Measurements from ENCODE around the gene KCNAB3. TPM values are rescaled to one million over a fixed set of nuclear protein-coding genes. Genes with fewer than 3 reads are reported as not detected.

The KCNAB3 gene
- total RNA-seq, 4 donors from 2014 or later = 0.10 to 0.49 (median 0.24) TPM

DNA sequence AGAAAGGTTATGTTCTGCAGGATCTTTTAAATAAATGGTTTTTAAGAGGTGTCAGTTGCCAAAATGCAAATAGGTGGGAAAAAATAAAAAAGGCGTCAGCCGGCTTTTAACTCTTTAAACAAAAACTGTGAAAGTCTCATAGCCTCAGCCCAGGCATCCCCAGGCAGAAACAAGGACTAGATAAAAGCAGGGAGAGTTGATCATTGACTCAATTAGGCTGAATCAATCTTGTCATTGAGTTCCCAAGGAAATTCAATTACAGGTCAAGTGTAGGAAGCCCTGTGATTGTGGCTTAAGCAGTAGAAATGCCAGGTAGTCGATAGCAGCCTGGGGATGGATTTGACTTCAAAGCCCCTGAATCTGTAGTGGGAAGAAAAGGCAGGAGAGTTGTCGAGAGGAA lies 42.0 kb upstream of the KCNAB3 start:
- 73 to 75% methylated on average over 4 of the region's 4 CpGs for WGBS, 2 donors
- DNase-seq (ENCODE audit: low spot score in 2 of 2) = no peak
- intact Hi-C loops (cut with DNase I; ENCODE audit: low total_unique reads) = no loop called here
- TF ChIP-seq POLR2A (IDR thresholded peaks at IDR 0.05) = no peak
- TF ChIP-seq, protein P1, sequence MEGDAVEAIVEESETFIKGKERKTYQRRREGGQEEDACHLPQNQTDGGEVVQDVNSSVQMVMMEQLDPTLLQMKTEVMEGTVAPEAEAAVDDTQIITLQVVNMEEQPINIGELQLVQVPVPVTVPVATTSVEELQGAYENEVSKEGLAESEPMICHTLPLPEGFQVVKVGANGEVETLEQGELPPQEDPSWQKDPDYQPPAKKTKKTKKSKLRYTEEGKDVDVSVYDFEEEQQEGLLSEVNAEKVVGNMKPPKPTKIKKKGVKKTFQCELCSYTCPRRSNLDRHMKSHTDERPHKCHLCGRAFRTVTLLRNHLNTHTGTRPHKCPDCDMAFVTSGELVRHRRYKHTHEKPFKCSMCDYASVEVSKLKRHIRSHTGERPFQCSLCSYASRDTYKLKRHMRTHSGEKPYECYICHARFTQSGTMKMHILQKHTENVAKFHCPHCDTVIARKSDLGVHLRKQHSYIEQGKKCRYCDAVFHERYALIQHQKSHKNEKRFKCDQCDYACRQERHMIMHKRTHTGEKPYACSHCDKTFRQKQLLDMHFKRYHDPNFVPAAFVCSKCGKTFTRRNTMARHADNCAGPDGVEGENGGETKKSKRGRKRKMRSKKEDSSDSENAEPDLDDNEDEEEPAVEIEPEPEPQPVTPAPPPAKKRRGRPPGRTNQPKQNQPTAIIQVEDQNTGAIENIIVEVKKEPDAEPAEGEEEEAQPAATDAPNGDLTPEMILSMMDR (IDR thresholded peaks at IDR 0.05) = no peak
- no peak overlapping the region for H3K4me3 ChIP-seq (ENCODE audit: low read depth, poor library complexity, severe bottlenecking)

DNA sequence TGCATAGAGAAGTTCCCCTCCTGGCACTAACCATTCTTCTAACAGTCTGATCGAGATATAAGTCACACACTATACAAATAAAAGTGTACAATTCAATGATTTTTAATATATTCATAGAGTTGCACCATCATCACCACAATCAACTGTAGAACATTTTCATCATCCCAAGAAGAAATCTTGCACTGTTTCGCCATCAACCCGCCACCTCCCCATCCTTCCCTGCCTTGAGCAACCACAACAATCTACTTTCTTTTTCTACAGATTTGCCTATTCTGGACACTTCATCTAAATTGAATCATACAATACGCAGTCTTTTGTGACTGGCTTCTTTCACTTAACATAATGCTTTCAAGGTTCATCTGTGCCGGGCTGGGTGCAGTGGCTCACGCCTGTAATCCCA lies 39.8 kb upstream of the KCNAB3 start:
- WGBS, 2 donors = 88 to 89% methylated on average over 6 of the region's 6 CpGs
- TF ChIP-seq, protein P1 (IDR thresholded peaks at IDR 0.05) = no peak
- no peak for TF ChIP-seq POLR2A (IDR thresholded peaks at IDR 0.05)
- DNase-seq (ENCODE audit: low spot score in 2 of 2) = no peak
- no peak overlapping the region for H3K4me3 ChIP-seq (ENCODE audit: low read depth, poor library complexity, severe bottlenecking)
- intact Hi-C loops (cut with DNase I; ENCODE audit: low total_unique reads) = no loop called here

DNA sequence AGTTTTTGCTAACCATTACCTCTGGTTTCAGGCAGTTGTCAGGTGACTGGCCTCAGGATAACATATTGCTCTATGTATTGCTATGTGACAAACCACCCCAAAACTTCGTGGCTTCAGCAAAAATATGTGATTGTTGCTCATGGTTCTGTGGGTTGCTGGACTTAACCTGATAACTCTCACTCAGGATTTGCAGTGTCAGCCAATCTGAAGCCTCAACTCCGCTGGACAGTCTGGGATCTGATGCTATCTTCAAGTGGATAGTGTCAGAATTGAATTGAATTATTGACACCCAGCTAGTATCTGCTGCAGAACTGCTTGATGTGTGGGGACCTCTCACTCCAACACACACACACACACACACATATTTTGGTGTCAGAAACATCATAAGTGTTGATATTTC lies 38.1 kb upstream of the KCNAB3 start:
- WGBS, 2 donors = 63 to 75% methylated on average over 2 of the region's 2 CpGs
- DNase-seq (ENCODE audit: low spot score in 2 of 2) = no peak
- intact Hi-C loops (cut with DNase I; ENCODE audit: low total_unique reads) = no loop called here
- H3K4me3 ChIP-seq (ENCODE audit: low read depth, poor library complexity, severe bottlenecking) = no peak overlapping the region
- TF ChIP-seq POLR2A (IDR thresholded peaks at IDR 0.05) = no peak
- TF ChIP-seq, protein P1 (IDR thresholded peaks at IDR 0.05) = no peak

DNA sequence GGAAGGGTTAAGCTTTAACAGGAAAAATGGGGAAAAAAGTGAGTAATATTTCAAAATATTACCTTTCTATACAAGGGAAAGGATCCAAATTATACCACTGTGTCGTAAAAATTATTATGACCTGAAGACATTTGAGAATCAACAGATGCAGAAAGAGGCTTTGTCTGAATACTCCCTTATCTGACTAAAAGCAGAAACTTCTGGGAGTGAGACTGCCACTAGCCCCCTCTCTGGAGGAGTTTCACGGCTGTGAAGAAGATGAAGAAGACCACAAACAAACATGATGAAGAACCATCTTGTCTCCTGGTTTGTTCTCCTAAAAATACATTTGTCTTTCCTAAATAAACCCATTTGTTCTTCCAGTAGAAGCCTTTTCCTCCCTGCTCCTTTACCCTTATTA lies 31.8 kb upstream of the KCNAB3 start:
- no peak overlapping the region for H3K4me3 ChIP-seq (ENCODE audit: low read depth, poor library complexity, severe bottlenecking)
- TF ChIP-seq POLR2A (IDR thresholded peaks at IDR 0.05) = no peak
- TF ChIP-seq, protein P1 (IDR thresholded peaks at IDR 0.05) = no peak
- intact Hi-C loops (cut with DNase I; ENCODE audit: low total_unique reads) = no loop called here
- WGBS, 2 donors = 44 to 45% methylated on average over 2 of the region's 2 CpGs
- no peak for DNase-seq (ENCODE audit: low spot score in 2 of 2)

DNA sequence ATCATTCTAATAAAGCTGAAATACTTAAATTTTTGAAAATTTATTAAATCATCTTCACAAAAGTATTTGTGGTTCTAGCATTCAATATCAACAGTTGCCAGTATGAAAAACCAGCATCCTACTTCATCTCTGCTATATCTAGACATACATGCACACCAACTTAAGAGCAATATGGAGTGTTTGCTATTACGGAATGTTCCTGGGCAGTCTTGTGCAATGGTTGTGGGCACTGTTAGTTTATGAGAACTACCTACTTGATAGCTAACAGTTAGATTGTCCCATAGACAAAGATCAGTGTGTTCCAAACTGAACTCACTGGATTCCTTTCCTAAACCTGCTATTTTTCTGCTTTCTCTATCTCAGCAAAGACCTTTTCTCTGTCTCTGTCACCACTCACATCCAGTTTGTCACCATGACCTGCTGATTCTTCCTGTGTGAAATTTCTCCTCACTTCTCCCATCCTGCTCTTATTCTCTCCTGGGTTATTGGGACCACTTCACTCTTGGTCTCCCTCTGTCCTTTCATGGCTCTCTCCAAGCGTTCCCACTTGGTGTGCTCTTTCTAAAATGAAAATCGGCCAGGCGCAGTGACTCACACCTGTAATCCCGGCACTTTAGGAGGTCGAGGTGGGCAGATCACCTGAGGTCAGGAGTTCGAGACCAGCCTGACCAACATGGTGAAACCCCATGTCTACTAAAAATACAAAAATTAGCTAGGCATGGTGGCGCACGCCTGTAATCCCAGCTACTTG lies 30.0 kb upstream of the KCNAB3 start:
- intact Hi-C loops (cut with DNase I; ENCODE audit: low total_unique reads) = no loop called here
- DNase-seq (ENCODE audit: low spot score in 2 of 2) = no peak
- TF ChIP-seq, protein P1 (IDR thresholded peaks at IDR 0.05) = no peak
- TF ChIP-seq POLR2A (IDR thresholded peaks at IDR 0.05) = no peak
- H3K4me3 ChIP-seq (ENCODE audit: low read depth, poor library complexity, severe bottlenecking) = no peak overlapping the region
- WGBS, 2 donors = 90 to 91% methylated on average over 9 of the region's 9 CpGs

All from lower leg skin (tissue), 4 donors.